ENCODE results near the gene FCGR1A. TPM values are rescaled to one million over a fixed set of nuclear protein-coding genes. Genes with fewer than 3 reads are reported as not detected.
"Not testable (repeated sequence)": the region's sequence is repeated elsewhere in the genome, so short reads cannot be mapped to it uniquely, and the experiment has no call there.

Gene FCGR1A
- total and polyA plus RNA-seq, 2 of the 8 experiments (the other 6 are each of a cell fraction or from before 2014, with no cell fraction given), result not detected

DNA sequence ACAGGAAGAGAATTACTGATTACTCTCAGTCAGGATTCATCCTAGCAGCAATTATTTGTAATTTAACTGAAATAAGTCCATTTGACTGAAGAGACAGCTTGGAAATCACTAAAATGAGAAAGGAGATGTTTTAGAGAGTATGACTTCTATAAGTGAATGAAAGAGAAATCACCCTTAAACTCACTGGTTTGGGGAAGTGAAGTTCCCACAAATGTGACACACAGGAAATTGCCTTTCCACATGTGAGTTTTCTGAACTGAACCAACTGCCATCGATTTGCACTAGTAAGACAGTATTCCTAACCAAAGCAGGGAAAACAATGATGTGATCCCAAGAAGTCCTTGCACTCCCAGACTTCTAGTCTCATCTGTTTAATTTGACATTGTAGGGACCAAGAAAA lies 13.3 kb upstream of the FCGR1A start:
- H3K4ac ChIP-seq (replicated peaks; ENCODE audit: insufficient read length, low read depth, low read length); H3K79me2 ChIP-seq (ENCODE audit: control insufficient read depth in 1 of 2, insufficient read depth in 2 of 2, low read length in 2 of 2); H3K14ac ChIP-seq (ENCODE audit: insufficient read length); H4K20me1 ChIP-seq (replicated peaks in 1 of 2; ENCODE audit: control insufficient read depth in 1 of 2, insufficient read depth in 2 of 2, low read length in 2 of 2); H4K91ac ChIP-seq (replicated peaks; ENCODE audit: insufficient read length, low read length); FAIRE-seq; H2BK20ac ChIP-seq (ENCODE audit: low read length); H3K27ac ChIP-seq (ENCODE audit: low read depth, low read length); H2BK12ac ChIP-seq (ENCODE audit: low read depth, low read length); H3K9ac ChIP-seq (replicated peaks in 1 of 4; ENCODE audit: extremely low read depth in 1 of 4, low read depth in 3 of 4, low read length in 3 of 4); H3K36me3 ChIP-seq (ENCODE audit: control insufficient read depth in 2 of 4, insufficient read depth in 4 of 4, low read length in 3 of 4); H2BK5ac ChIP-seq (ENCODE audit: low read depth, low read length); H4K5ac ChIP-seq (ENCODE audit: insufficient read length, low read depth, low read length); H2BK15ac ChIP-seq (ENCODE audit: low read length); H3K9me3 ChIP-seq (ENCODE audit: insufficient read depth in 2 of 2, low read depth in 1 of 2, low read length in 1 of 2); H3K27me3 ChIP-seq (replicated peaks in 1 of 4; ENCODE audit: control insufficient read depth in 3 of 4, extremely low read depth in 1 of 4, insufficient read depth in 3 of 4, low read length in 3 of 4); H2AFZ ChIP-seq (ENCODE audit: low read length); H3K56ac ChIP-seq (replicated peaks; ENCODE audit: insufficient read length, low read depth, low read length); H2BK120ac ChIP-seq (replicated peaks; ENCODE audit: low read depth, low read length); CTCF ChIA-PET (ENCODE audit: partially characterized antibody); H4K8ac ChIP-seq (ENCODE audit: extremely low read depth, insufficient read depth, low read length); H2AK5ac ChIP-seq (ENCODE audit: low read depth, low read length); H3K4me2 ChIP-seq (ENCODE audit: insufficient read depth in 1 of 2, low read depth in 2 of 2, low read length in 2 of 2); POLR2A ChIA-PET (ENCODE audit: partially characterized antibody); H3K4me1 ChIP-seq (replicated peaks in 1 of 4; ENCODE audit: control insufficient read depth in 3 of 4, insufficient read depth in 4 of 4, low read length in 3 of 4); DNase-seq (ENCODE audit: low read depth in 1 of 2, low spot score in 2 of 2); H3K18ac ChIP-seq (ENCODE audit: extremely low read depth, low read length); H3K23ac ChIP-seq (ENCODE audit: insufficient read length); H3K23me2 ChIP-seq (ENCODE audit: low read depth, low read length); H3K79me1 ChIP-seq (ENCODE audit: low read depth, low read length); H3K4me3 ChIP-seq (ENCODE audit: extremely low read depth in 1 of 4, insufficient read depth in 2 of 4, low read depth in 3 of 4, low read length in 4 of 4): not testable (repeated sequence)
- no CpG with 5 or more reads among the region's 1 CpG for WGBS, 2 experiments (ENCODE audit: extremely low coverage in 1 of 2, insufficient coverage in 1 of 2, insufficient read length in 1 of 2, insufficient replicate concordance in 2 of 2, low coverage in 1 of 2, low lambda C conversion rate in 2 of 2, missing lambda C conversion rate in 1 of 2)

DNA sequence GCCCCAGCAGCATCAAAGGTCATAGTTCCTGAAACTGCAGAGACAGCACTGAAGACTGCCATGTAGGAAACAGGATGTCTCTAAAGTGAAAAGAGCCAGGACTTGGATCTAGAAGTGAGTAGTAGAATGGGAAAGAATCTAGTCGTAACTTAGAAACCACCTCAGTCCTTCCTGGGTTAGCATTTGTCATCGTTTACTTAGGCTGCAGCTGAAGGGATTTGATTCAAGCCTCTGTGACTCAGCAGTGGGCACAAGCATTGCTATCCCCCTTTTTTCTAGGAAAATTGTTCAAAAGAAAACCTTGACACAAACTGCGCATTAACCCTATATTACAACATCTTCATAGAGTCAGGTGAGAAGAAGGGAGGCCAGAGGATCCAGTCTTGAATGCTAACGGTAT lies 11.8 kb upstream of the FCGR1A start:
- H3K9ac ChIP-seq (replicated peaks in 1 of 4; ENCODE audit: extremely low read depth in 1 of 4, low read depth in 3 of 4, low read length in 3 of 4); H3K23ac ChIP-seq (ENCODE audit: insufficient read length); H4K5ac ChIP-seq (ENCODE audit: insufficient read length, low read depth, low read length); H3K23me2 ChIP-seq (ENCODE audit: low read depth, low read length); H2BK12ac ChIP-seq (ENCODE audit: low read depth, low read length); H3K4me1 ChIP-seq (replicated peaks in 1 of 4; ENCODE audit: control insufficient read depth in 3 of 4, insufficient read depth in 4 of 4, low read length in 3 of 4); H3K79me1 ChIP-seq (ENCODE audit: low read depth, low read length); H2BK5ac ChIP-seq (ENCODE audit: low read depth, low read length); FAIRE-seq; H3K9me3 ChIP-seq (ENCODE audit: insufficient read depth in 2 of 2, low read depth in 1 of 2, low read length in 1 of 2); CTCF ChIA-PET (ENCODE audit: partially characterized antibody); H2BK20ac ChIP-seq (ENCODE audit: low read length); H4K20me1 ChIP-seq (replicated peaks in 1 of 2; ENCODE audit: control insufficient read depth in 1 of 2, insufficient read depth in 2 of 2, low read length in 2 of 2); H3K4me2 ChIP-seq (ENCODE audit: insufficient read depth in 1 of 2, low read depth in 2 of 2, low read length in 2 of 2); DNase-seq (ENCODE audit: low read depth in 1 of 2, low spot score in 2 of 2); H2BK15ac ChIP-seq (ENCODE audit: low read length); H3K79me2 ChIP-seq (ENCODE audit: control insufficient read depth in 1 of 2, insufficient read depth in 2 of 2, low read length in 2 of 2); H3K56ac ChIP-seq (replicated peaks; ENCODE audit: insufficient read length, low read depth, low read length); H3K36me3 ChIP-seq (ENCODE audit: control insufficient read depth in 2 of 4, insufficient read depth in 4 of 4, low read length in 3 of 4); H3K27me3 ChIP-seq (replicated peaks in 1 of 4; ENCODE audit: control insufficient read depth in 3 of 4, extremely low read depth in 1 of 4, insufficient read depth in 3 of 4, low read length in 3 of 4); H2AK5ac ChIP-seq (ENCODE audit: low read depth, low read length); H3K14ac ChIP-seq (ENCODE audit: insufficient read length); H2BK120ac ChIP-seq (replicated peaks; ENCODE audit: low read depth, low read length); H3K4me3 ChIP-seq (ENCODE audit: extremely low read depth in 1 of 4, insufficient read depth in 2 of 4, low read depth in 3 of 4, low read length in 4 of 4); POLR2A ChIA-PET (ENCODE audit: partially characterized antibody); H4K91ac ChIP-seq (replicated peaks; ENCODE audit: insufficient read length, low read length); H3K4ac ChIP-seq (replicated peaks; ENCODE audit: insufficient read length, low read depth, low read length); H3K27ac ChIP-seq (ENCODE audit: low read depth, low read length); H3K18ac ChIP-seq (ENCODE audit: extremely low read depth, low read length); H2AFZ ChIP-seq (ENCODE audit: low read length); H4K8ac ChIP-seq (ENCODE audit: extremely low read depth, insufficient read depth, low read length): not testable (repeated sequence)
- 79% methylated on average over 3 of the region's 4 CpGs; no CpG with 5 or more reads in 1 of the 2 experiments for WGBS, 2 experiments (ENCODE audit: extremely low coverage in 1 of 2, insufficient coverage in 1 of 2, insufficient read length in 1 of 2, insufficient replicate concordance in 2 of 2, low coverage in 1 of 2, low lambda C conversion rate in 2 of 2, missing lambda C conversion rate in 1 of 2)
